Ectodermal cell (in vitro differentiated cells): ENCODE measurements around the gene GLTPD2.

Experiments
- H3K27ac ChIP-seq: 2 replicates; pipeline ENCODE4 v1.7.0; 2013; ENCODE audit warnings: mild to moderate bottlenecking, low read depth, low read length; ENCODE audit not compliant: insufficient read depth, poor library complexity, severe bottlenecking
- H3K27me3 ChIP-seq: 2 replicates; pipeline ENCODE4 v1.7.0; 2013; ENCODE audit warnings: mild to moderate bottlenecking, low read length; ENCODE audit not compliant: insufficient read depth, control insufficient read depth, poor library complexity, severe bottlenecking
- H3K36me3 ChIP-seq: one replicate; pipeline ENCODE4 v1.7.0; 2013; ENCODE audit warnings: low read length; ENCODE audit not compliant: control insufficient read depth, insufficient read depth
- H3K4me1 ChIP-seq: one replicate; pipeline ENCODE4 v1.7.0; 2013; ENCODE audit warnings: low read length; ENCODE audit not compliant: control insufficient read depth, insufficient read depth
- H3K4me3 ChIP-seq: 2 replicates; pipeline ENCODE4 v1.7.0; 2013; ENCODE audit warnings: low read depth, low read length, control low read depth; ENCODE audit not compliant: insufficient read depth
- H3K9me3 ChIP-seq: 2 replicates; pipeline ENCODE4 v1.7.0; 2013; ENCODE audit warnings: mild to moderate bottlenecking, low read length, moderate library complexity; ENCODE audit not compliant: control insufficient read depth
- WGBS, 2 experiments: methylation state at CpG; one replicate each; pipeline ENCODE4 v1.1.7; 2013; ENCODE audit warnings: missing lambda C conversion rate in 2 of 2; 5-methylcytosine and 5-hydroxymethylcytosine counted together

GLTPD2 gene

DNA sequence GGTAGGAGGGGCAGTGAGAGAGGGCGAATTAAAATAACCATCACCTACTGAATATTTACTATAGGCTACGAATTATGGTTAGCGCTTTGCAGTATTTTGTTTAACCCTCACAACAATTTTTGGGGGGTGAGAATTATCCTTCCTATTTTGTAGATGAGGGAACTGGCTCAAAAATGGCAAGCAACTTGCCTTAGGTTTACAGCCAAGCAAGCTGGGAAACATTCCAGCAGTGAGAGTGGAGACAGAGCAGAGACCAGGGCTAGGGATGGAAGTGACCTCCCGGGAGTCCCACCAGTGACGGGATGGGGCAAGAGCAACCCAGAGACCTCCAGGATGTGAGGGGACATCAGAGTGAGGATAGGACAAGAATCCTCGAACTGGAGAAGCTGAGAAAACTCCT, 2.2 kb upstream of the GLTPD2 start:
- Histone ChIP-seq H3K9me3 (no peaks in the 10 kb centered on the region), H3K4me3 (no peak overlapping the region), H3K36me3 (no peaks in the 10 kb centered on the region), H3K4me1 (peaks cover 20% of the 10 kb centered on the region), H3K27ac (no peak overlapping the region), H3K27me3 (peaks cover 85% of the 10 kb centered on the region)
- 72 to 84% methylated on average over 3 to 6 of the region's 6 CpGs for WGBS, 2 experiments

DNA sequence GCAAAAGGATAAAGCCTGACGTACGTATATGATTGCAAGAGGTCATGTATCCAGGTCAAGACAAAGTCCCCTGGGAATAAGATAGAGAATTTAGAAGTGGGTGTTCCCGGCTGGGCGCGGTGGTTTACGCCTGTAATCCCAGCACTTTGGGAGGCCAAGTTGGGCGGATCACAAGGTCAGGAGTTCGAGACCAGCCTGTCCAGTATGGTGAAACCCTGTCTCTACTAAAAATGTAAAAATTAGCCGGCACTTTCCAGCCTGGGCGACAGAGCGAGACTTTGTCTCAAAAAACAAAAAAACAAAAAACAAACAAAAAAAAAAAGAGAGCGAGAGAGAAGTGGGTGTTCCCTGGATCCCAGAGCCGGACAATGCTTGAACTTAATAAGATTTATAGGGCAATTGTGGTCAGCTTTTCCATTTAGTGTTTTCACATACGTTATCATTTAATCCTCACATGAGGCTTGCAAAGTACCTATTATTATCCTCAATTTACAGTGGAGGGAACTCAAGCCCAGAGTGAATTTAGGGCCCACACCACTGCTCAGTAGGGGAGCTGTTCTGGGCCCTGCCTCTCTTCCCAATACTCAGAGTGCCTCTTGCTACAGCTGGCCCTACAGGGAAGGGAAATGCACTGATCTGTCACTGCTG, 481 bp upstream of the GLTPD2 start:
- Histone ChIP-seq H3K4me3 (peak overlapping the region; percentile 59), H3K36me3 (no peaks in the 10 kb centered on the region), H3K9me3 (no peaks in the 10 kb centered on the region), H3K4me1 (peaks cover 20% of the 10 kb centered on the region), H3K27me3 (peaks cover 92% of the 10 kb centered on the region), H3K27ac (no peak overlapping the region)
- WGBS, 2 experiments: 88 to 93% methylated on average over 14 of the region's 14 CpGs

DNA sequence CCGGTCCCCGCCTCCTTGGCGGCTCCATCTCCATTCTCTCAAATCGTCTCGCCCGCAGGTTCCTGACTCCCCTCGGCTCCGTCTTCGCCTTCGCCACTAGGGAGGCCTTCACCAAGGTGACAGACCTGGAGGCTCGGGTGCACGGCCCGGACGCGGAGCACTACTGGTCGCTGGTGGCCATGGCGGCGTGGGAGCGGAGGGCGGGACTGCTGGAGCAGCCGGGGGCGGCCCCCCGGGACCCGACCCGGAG, 862 bp downstream of the GLTPD2 start:
- no peaks in the 10 kb centered on the region for H3K9me3 ChIP-seq
- peak overlapping the region; percentile 59 for H3K4me3 ChIP-seq
- H3K36me3 ChIP-seq: no peaks in the 10 kb centered on the region
- peaks cover 82% of the 10 kb centered on the region for H3K27me3 ChIP-seq
- peaks cover 20% of the 10 kb centered on the region for H3K4me1 ChIP-seq
- WGBS, 2 experiments: 0 to 1% methylated on average over 25 of the region's 25 CpGs
- no peak overlapping the region for H3K27ac ChIP-seq

DNA sequence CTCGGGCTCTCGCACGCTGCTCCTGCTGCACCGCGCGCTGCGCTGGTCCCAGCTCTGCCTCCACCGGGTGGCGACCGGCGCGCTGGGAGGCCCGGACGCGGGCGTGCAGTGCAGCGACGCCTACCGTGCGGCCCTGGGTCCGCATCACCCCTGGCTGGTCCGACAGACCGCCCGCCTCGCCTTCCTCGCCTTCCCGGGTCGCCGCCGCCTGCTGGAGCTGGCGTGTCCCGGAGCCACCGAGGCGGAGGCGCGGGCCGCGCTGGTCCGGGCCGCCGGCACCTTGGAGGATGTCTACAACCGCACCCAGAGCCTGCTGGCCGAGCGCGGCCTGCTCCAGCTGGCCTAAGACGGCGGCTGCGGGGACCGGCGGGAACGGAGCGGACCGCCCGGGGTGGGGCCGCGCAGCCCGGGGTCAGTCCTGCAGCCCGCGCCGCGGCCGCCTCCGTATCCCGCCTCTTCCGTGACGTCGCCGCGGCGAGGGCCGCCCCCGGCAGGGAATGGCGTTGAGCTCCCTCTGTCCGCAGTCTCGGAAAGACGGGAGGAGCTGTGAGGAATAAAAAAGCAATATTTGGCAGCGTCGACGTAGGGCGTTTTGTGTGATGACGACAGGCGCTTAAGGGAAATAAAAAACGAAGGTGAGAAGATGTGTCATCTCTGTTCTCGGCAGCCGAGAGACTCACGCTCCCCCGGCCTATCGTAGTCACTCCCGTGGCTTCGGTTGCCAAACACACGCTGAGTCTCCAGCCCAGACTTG, 1.4 kb downstream of the GLTPD2 start:
- Histone ChIP-seq H3K27me3 (peaks cover 81% of the 10 kb centered on the region), H3K27ac (no peak overlapping the region), H3K36me3 (no peaks in the 10 kb centered on the region), H3K4me1 (peaks cover 20% of the 10 kb centered on the region), H3K9me3 (peaks cover 1% of the 10 kb centered on the region), H3K4me3 (peak overlapping the region; percentile 59)
- WGBS, 2 experiments: 1% methylated on average over 91 of the region's 91 CpGs

DNA sequence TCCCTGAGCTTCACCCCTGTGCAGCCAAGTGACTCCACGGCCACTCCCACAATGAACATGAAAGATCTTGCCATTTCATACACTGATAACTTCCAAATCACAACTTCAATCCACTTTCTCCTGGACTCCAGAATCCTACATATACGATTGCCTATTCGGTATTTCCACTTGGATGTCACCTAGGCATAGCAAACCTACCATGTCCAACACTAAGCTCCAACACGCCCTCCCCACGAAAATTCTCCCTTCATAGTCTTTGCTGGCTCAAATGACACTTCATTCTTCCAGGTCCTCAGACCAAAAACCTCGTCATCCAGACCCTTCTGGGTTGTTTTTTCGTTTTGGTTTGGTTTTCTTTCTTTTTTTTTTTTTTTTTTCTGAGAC, 1.9 kb downstream of the GLTPD2 start:
- peaks cover 76% of the 10 kb centered on the region for H3K27me3 ChIP-seq
- WGBS, 2 experiments: 77 to 78% methylated on average over 5 to 7 of the region's 7 CpGs
- H3K36me3 ChIP-seq: no peaks in the 10 kb centered on the region
- peak overlapping the region; percentile 59 for H3K4me3 ChIP-seq
- H3K27ac ChIP-seq: no peak overlapping the region
- peaks cover 19% of the 10 kb centered on the region for H3K4me1 ChIP-seq
- H3K9me3 ChIP-seq: peaks cover 3% of the 10 kb centered on the region

DNA sequence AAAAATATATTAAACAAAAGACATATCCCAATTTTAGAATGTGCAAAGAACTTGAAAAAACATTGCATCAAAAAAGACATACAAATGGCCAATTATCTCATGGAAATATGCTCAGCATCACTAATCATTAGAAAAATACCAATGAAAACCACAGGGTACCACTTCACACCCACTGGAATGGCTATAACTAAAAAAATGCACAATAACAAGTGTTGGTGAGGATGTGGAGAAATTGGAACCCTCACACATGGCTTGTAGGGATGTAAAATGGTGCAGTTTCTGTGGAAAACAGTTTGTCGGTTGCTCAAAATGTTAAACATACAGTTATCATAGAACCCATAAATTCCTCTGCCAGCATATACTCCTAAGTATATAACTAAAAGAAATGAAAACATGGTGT, 6.4 kb downstream of the GLTPD2 start:
- H3K9me3 ChIP-seq: peaks cover 3% of the 10 kb centered on the region
- H3K4me1 ChIP-seq: no peaks in the 10 kb centered on the region
- H3K36me3 ChIP-seq: peaks cover 16% of the 10 kb centered on the region
- no peak overlapping the region for H3K4me3 ChIP-seq
- H3K27ac ChIP-seq: no peak overlapping the region
- peaks cover 32% of the 10 kb centered on the region for H3K27me3 ChIP-seq
- WGBS, 2 experiments: 100% methylated on average over 1 of the region's 1 CpG

DNA sequence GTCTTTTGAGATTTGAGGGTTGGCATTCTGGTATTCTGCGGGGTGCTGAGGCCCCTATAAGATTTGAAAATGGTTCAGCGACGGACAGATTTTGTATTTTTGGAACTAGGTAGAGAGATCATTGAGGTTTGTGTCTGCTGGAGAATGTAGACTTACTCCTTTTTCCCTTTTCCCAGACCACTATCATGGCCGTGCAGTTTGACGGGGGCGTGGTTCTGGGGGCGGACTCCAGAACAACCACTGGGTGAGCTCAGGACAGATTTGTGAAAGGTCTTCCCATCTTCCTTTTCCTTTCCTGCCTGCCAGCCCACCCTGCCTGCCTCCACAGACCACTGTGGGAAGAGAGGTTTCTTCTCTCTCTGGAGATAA, 7.8 kb downstream of the GLTPD2 start:
- H3K9me3 ChIP-seq: peaks cover 3% of the 10 kb centered on the region
- no peaks in the 10 kb centered on the region for H3K4me1 ChIP-seq
- H3K27ac ChIP-seq: no peak overlapping the region
- peaks cover 18% of the 10 kb centered on the region for H3K27me3 ChIP-seq
- H3K36me3 ChIP-seq: peaks cover 16% of the 10 kb centered on the region
- 1% methylated on average over 7 of the region's 7 CpGs for WGBS, 2 experiments
- peak overlapping the region; percentile 72 for H3K4me3 ChIP-seq

DNA sequence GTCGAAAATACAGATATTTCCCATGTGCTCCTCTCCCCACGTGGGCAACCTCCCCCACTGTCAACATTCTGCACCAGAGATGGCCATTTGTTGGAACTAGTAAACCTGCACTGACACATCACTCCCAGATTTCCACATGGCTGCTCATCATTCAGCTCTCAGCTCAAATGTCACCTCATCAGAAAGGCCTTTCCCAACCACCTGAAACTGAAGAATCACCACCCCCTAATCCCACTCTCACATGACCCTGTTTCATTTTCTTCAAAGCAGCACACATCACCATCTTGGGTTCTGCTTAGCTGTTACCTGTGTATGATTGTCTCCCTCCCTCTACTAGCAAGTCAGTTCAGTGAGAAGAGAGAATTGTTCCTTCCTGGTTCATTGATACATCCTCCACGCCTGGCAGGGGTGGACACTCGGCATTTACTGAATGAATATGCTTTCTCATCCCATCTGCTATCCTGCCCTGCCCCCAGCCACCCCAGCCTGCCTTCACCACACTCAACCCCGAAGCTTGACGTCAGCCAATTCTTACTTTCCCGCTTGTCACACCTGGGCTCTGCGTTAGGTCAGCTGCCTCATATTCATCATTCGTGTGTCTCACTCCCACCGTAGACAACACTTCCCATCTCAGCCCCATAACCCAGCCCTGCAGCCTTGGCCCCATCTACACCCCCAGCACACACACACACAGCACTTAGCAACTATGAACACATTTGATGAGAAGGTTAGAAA, 11.9 kb downstream of the GLTPD2 start:
- Histone ChIP-seq H3K36me3 (peaks cover 16% of the 10 kb centered on the region), H3K27me3 (no peaks in the 10 kb centered on the region), H3K4me1 (no peaks in the 10 kb centered on the region), H3K9me3 (no peaks in the 10 kb centered on the region), H3K4me3 (no peak overlapping the region), H3K27ac (no peak overlapping the region)
- 71 to 72% methylated on average over 10 of the region's 10 CpGs for WGBS, 2 experiments

DNA sequence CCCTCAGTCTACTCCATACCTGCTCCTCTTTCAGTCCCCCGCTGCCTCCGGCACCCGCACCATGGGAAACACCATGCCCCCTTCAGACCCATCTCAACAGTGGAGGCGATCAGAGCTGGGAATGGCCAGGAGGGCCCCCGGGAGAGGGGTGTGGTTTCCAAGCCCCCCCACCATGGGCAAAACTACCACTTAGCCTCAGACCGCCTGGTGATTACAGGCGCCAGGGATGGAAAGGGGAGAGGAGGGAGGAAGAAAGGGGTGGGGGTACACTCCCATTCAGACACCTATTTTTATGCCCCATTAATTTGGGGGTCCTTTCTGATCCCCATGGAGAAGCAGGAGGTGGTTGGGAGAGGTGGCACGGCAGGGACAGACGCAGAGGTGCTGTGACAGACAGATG, 13.5 kb downstream of the GLTPD2 start, which contains the start of gene C17orf114:
C17orf114 (minus strand) TSS at position 101 of the 400 bp plus-strand sequence.
- Histone ChIP-seq H3K9me3 (no peaks in the 10 kb centered on the region), H3K36me3 (peaks cover 16% of the 10 kb centered on the region), H3K4me3 (no peak within 1 kb of the TSS), H3K27ac (no peak within 1 kb of the TSS), H3K4me1 (no peaks in the 10 kb centered on the region), H3K27me3 (no peaks in the 10 kb centered on the region)
- WGBS, 2 experiments: 86 to 87% methylated on average over 7 to 9 of the region's 9 CpGs

DNA sequence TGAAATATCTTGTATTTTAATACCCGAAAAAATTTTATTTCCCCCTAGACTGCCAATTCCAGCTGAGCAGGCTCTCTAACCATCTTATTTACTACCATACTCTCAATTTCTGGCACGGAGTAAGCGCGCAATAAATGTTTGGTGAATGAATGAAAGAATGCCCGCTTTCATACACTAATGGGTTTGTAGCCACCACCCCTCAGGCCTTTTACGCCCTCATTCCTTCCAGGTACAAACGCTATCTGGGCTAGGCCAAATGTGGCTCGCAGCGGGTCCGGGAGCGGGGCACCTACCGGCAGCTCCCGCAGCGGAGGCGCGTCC, 17.7 kb downstream of the GLTPD2 start:
- no peaks in the 10 kb centered on the region for H3K27me3 ChIP-seq
- H3K27ac ChIP-seq: no peak overlapping the region
- H3K4me3 ChIP-seq: peak overlapping the region; percentile 71
- H3K36me3 ChIP-seq: no peaks in the 10 kb centered on the region
- 3 to 5% methylated on average over 15 to 16 of the region's 16 CpGs for WGBS, 2 experiments
- H3K4me1 ChIP-seq: peaks cover 5% of the 10 kb centered on the region
- H3K9me3 ChIP-seq: no peaks in the 10 kb centered on the region
